ENCODE data around the gene SRI. TPM values are rescaled to one million over a fixed set of nuclear protein-coding genes. Genes with fewer than 3 reads are reported as not detected.

The SRI gene
- total RNA-seq (2022), result 80.0 and 110 TPM in 2 replicates
- Bru-seq, nascent RNA, result percentile 79 among the genes with signal in this experiment
- percentile 69 among the genes with signal in this experiment for BruChase-seq, experiment 1, labeled RNA remaining after a 6-hour chase
- BruChase-seq, experiment 2, labeled RNA remaining after a 2-hour chase, result percentile 61 among the genes with signal in this experiment
- long read RNA-seq, transcript SRI-201 (8 exons, 2,010 nt), result major isoform, 237 of 254 reads
- long read RNA-seq, partial matches to known transcripts, result 3 of 254 reads
- long read RNA-seq, other reads (novel, unspliced or antisense), result 14 of 254 reads

DNA sequence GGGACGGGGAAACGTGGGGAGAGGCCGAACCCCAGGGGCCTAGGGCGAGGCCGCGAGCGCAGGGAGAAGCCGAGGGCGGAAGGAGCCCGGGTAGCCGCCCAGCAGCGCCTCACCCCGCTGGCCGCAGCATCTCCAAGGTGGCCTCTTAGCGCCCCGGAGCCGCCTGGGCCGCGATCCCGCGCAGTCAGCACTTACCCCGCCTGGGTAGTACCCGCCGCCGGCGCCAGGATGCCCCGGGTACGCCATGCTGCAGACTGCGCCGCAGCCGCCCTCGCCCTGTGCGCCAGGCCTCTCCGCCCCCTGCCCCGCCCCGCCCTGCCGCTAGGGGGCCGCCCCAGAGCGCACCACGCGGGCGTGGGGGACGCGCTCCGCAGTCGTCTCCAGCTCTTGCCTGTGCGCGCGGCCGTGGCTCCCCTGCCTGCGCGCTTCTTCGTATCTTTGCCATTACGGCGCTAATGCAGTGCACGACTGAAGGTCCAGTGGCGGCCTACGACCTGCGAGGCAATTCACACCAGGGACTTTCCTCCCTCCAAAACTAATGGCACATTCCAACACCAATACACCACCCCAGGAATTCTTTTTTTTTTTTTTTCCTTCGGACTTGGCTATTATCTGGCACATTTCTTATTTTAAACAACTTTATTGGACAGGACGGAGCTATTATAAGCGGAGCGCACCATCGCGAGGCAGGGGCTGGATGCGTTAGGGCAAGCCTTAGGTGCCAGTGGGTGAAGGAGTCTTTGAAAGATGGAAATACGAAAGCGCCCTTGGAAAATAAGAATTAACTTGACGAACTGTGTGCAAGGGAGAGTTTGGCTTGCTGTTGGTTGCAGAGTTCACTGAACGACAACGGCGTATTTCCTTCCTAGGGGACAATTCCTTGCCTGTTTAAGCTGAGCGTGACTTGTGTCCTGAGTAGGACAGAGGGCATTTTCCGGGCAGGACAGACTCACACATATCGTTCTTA is at the start of gene SRI:
TSS of gene SRI (minus strand) at position 258 of the 967 bp plus-strand sequence. CDS start at position 246, 12 bp downstream.
- ChIA-PET POLR2A (interaction anchor here (0.6 to 1.7 kb wide), 9 partner anchors 9 to 860 kb away, joined by 3 to 11 read pairs (median 4); no protein-coding TSS in a partner anchor), CTCF (interaction anchor here (0.6 to 2.4 kb wide), 13 partner anchors 17 to 770 kb away, joined by 3 to 12 read pairs (median 3); no protein-coding TSS in a partner anchor)
- intact Hi-C loops (cut with micrococcal nuclease), result no loop called here
- H3K4me1 Mint-ChIP-seq (ENCODE audit: insufficient read depth, unreplicated experiment), result peaks cover 6% of the 10 kb centered on the region
- H3K36me3 Mint-ChIP-seq (ENCODE audit: insufficient read depth, unreplicated experiment), result peaks cover 10% of the 10 kb centered on the region
- H3K27ac Mint-ChIP-seq (ENCODE audit: low read depth, unreplicated experiment), result peak within 1 kb of the TSS; percentile 100
- no TSS peak for BruUV-seq (replicated peaks)
- no peaks in the 10 kb centered on the region for H3K9me3 Mint-ChIP-seq (ENCODE audit: unreplicated experiment)
- TF ChIP-seq, protein P1, sequence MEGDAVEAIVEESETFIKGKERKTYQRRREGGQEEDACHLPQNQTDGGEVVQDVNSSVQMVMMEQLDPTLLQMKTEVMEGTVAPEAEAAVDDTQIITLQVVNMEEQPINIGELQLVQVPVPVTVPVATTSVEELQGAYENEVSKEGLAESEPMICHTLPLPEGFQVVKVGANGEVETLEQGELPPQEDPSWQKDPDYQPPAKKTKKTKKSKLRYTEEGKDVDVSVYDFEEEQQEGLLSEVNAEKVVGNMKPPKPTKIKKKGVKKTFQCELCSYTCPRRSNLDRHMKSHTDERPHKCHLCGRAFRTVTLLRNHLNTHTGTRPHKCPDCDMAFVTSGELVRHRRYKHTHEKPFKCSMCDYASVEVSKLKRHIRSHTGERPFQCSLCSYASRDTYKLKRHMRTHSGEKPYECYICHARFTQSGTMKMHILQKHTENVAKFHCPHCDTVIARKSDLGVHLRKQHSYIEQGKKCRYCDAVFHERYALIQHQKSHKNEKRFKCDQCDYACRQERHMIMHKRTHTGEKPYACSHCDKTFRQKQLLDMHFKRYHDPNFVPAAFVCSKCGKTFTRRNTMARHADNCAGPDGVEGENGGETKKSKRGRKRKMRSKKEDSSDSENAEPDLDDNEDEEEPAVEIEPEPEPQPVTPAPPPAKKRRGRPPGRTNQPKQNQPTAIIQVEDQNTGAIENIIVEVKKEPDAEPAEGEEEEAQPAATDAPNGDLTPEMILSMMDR (IDR thresholded peaks at IDR 0.05; ENCODE audit: unreplicated experiment), result peak; percentile 92
- no peaks in the 10 kb centered on the region for H3K27me3 Mint-ChIP-seq (ENCODE audit: insufficient read depth, unreplicated experiment)
- H3K4me3 Mint-ChIP-seq (ENCODE audit: unreplicated experiment), result peak within 1 kb of the TSS; percentile 84
- peak; percentile 79 for DNase-seq (ENCODE audit: unreplicated experiment)

DNA sequence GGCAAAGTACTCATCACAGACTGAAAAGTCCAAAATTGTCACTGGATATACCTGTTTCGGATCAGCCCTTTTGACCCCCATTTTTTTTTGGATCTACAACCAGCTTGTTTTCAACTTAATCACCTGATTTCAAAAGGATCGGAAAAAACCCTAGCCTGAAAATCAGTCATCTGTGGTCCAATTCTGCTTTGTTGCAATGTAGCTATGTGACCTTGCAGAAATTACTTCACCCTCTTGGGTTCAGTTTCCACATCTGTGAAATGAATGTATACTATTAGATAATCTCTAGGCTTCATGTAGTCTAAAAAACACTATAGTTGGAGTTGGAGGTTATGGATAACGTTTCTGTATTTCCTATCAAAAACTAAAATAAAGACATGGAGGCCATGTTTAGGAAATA is 49.7 kb upstream of the SRI start:
- ChIA-PET POLR2A (no interaction called here), CTCF (no interaction called here)
- H3K27ac Mint-ChIP-seq (ENCODE audit: low read depth, unreplicated experiment), result no peak overlapping the region

GRCh38 chr7:88268858-88269257 is 49.0 kb upstream of the SRI start:
- Mint-ChIP-seq H3K4me3 (ENCODE audit: unreplicated experiment) (no peak overlapping the region), H3K27ac (ENCODE audit: low read depth, unreplicated experiment) (no peak overlapping the region), H3K27me3 (ENCODE audit: insufficient read depth, unreplicated experiment) (no peaks in the 10 kb centered on the region), H3K9me3 (ENCODE audit: unreplicated experiment) (peaks cover 7% of the 10 kb centered on the region), H3K36me3 (ENCODE audit: insufficient read depth, unreplicated experiment) (no peaks in the 10 kb centered on the region), H3K4me1 (ENCODE audit: insufficient read depth, unreplicated experiment) (no peaks in the 10 kb centered on the region)
- TF ChIP-seq, protein P1 (IDR thresholded peaks at IDR 0.05; ENCODE audit: unreplicated experiment), result no peak
- intact Hi-C loops (cut with micrococcal nuclease), result no loop called here
- POLR2A ChIA-PET, result no interaction called here
- no peak for DNase-seq (ENCODE audit: unreplicated experiment)
- BruUV-seq (replicated peaks), result no TSS peak
- CTCF ChIA-PET, result interaction anchor here (0.5 kb wide), 1 partner anchor 817 kb away, joined by 6 read pairs; no protein-coding TSS in a partner anchor

More for the DNA sequence above, 49.7 kb upstream of the SRI start:
- Mint-ChIP-seq H3K4me1 (ENCODE audit: insufficient read depth, unreplicated experiment) (no peaks in the 10 kb centered on the region), H3K4me3 (ENCODE audit: unreplicated experiment) (no peak overlapping the region), H3K36me3 (ENCODE audit: insufficient read depth, unreplicated experiment) (no peaks in the 10 kb centered on the region), H3K27me3 (ENCODE audit: insufficient read depth, unreplicated experiment) (no peaks in the 10 kb centered on the region), H3K9me3 (ENCODE audit: unreplicated experiment) (peaks cover 7% of the 10 kb centered on the region)
- intact Hi-C loops (cut with micrococcal nuclease), result no loop called here
- no peak for DNase-seq (ENCODE audit: unreplicated experiment)
- no TSS peak for BruUV-seq (replicated peaks)
- TF ChIP-seq, protein P1 (IDR thresholded peaks at IDR 0.05; ENCODE audit: unreplicated experiment), result no peak

DNA sequence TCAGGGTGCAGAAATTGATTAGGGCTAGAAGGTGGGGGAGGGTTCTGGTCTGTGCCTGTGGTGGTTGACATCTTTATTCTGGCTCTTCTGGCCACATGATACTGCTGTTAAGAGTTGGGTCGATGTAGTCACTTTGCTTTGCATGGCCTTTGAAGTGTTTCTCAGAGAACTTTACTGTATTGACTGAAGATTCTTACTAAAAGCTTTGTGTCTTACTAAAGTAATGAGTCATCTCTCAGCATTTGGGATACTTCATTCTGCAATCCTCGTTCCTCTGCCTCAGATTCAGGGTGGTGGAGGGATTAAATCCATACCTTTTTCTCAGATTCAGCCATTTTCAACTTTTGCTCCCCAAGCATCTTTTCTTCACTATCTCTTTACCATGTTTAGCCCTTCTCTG is 48.2 kb upstream of the SRI start:
- no peak for DNase-seq (ENCODE audit: unreplicated experiment)
- TF ChIP-seq, protein P1 (IDR thresholded peaks at IDR 0.05; ENCODE audit: unreplicated experiment), result no peak
- peaks cover 7% of the 10 kb centered on the region for H3K9me3 Mint-ChIP-seq (ENCODE audit: unreplicated experiment)
- H3K4me1 Mint-ChIP-seq (ENCODE audit: insufficient read depth, unreplicated experiment), result no peaks in the 10 kb centered on the region
- H3K27me3 Mint-ChIP-seq (ENCODE audit: insufficient read depth, unreplicated experiment), result no peaks in the 10 kb centered on the region
- no TSS peak for BruUV-seq (replicated peaks)
- POLR2A ChIA-PET, result no interaction called here
- intact Hi-C loops (cut with micrococcal nuclease), result no loop called here
- CTCF ChIA-PET, result no interaction called here
- H3K4me3 Mint-ChIP-seq (ENCODE audit: unreplicated experiment), result no peak overlapping the region
- H3K36me3 Mint-ChIP-seq (ENCODE audit: insufficient read depth, unreplicated experiment), result no peaks in the 10 kb centered on the region
- no peak overlapping the region for H3K27ac Mint-ChIP-seq (ENCODE audit: low read depth, unreplicated experiment)

Measured in MCF 10A (cell line).